Common myeloid progenitor, CD34-positive (primary cell): ENCODE results near the gene ASIC3.

ENCODE experiments used
- CTCF ChIA-PET: fragments of 350-600 bp; sonication (Branson Sonifier 250); formaldehyde crosslinking; loops from one replicate; lab custom pipeline; 2021; ENCODE audit warnings: antibody characterized with exemption; lab: Charles Lee
- POLR2A ChIA-PET: fragments of 350-600 bp; sonication (Branson Sonifier 250); formaldehyde crosslinking; loops from one replicate; lab custom pipeline; 2021; ENCODE audit warnings: antibody characterized with exemption; lab: Charles Lee
- DNase-seq, 3 donors: peaks; one replicate each; pipeline versions ENCODE4 v3.0.0 to v3.0.0-alpha.2; 2013
- H3K27ac ChIP-seq, 2 experiments: 1 replicate in 1 of 2; 2 replicates in 1 of 2; pipeline ENCODE4 v1.7.0; 2013; ENCODE audit warnings: inconsistent platforms in 2 of 2, low read length in 2 of 2, mild to moderate bottlenecking in 2 of 2, low read depth in 1 of 2, moderate library complexity in 1 of 2; ENCODE audit not compliant: severe bottlenecking in 2 of 2, insufficient read depth in 1 of 2, poor library complexity in 1 of 2
- H3K27me3 ChIP-seq, 5 experiments: replicated peaks in 2 of 5; 1 replicate in 3 of 5; 2 replicates in 2 of 5; pipeline versions ENCODE4 v1.6.1 to v1.7.0; 2013; ENCODE audit warnings: low read length in 4 of 5, mild to moderate bottlenecking in 2 of 5, moderate library complexity in 2 of 5, inconsistent platforms in 1 of 5; ENCODE audit not compliant: insufficient read depth in 5 of 5, control insufficient read depth in 4 of 5
- H3K36me3 ChIP-seq, 4 experiments: 1 replicate in 2 of 4; 2 replicates in 2 of 4; pipeline versions ENCODE4 v1.6.1 to v1.7.0; 2013; ENCODE audit warnings: low read length in 3 of 4, control low read depth in 1 of 4, mild to moderate bottlenecking in 1 of 4; ENCODE audit not compliant: control insufficient read depth in 4 of 4, insufficient read depth in 4 of 4
- H3K4me1 ChIP-seq, 4 experiments: 1 replicate in 3 of 4; 2 replicates in 1 of 4; pipeline versions ENCODE4 v1.6.1 to v1.7.1; 2013; ENCODE audit warnings: low read length in 3 of 4, mild to moderate bottlenecking in 3 of 4, control low read depth in 1 of 4, inconsistent platforms in 1 of 4, moderate library complexity in 1 of 4; ENCODE audit not compliant: control insufficient read depth in 4 of 4, insufficient read depth in 4 of 4; ENCODE audit errors: control extremely low read depth in 1 of 4
- H3K4me3 ChIP-seq, 7 experiments: 1 replicate in 4 of 7; 2 replicates in 3 of 7; pipeline versions ENCODE4 v1.5.1 to v1.7.0; 2013; ENCODE audit warnings: mild to moderate bottlenecking in 7 of 7, low read length in 6 of 7, moderate library complexity in 6 of 7, inconsistent platforms in 2 of 7, low read depth in 2 of 7, control low read depth in 1 of 7; ENCODE audit not compliant: insufficient read depth in 4 of 7, control insufficient read depth in 1 of 7; ENCODE audit errors: extremely low read depth in 1 of 7
- H3K9me3 ChIP-seq, 5 experiments: 1 replicate in 4 of 5; 2 replicates in 1 of 5; pipeline versions ENCODE4 v1.6.1 to v1.7.1; 2013; ENCODE audit warnings: low read length in 4 of 5, mild to moderate bottlenecking in 2 of 5, inconsistent platforms in 1 of 5, low read depth in 1 of 5, moderate library complexity in 1 of 5; ENCODE audit not compliant: control insufficient read depth in 4 of 5, insufficient read depth in 2 of 5; ENCODE audit errors: control extremely low read depth in 1 of 5
- WGBS: methylation state at CpG from one replicate; pipeline ENCODE4 v1.1.5; 2013; ENCODE audit not compliant: insufficient coverage; 5-methylcytosine and 5-hydroxymethylcytosine counted together

The ASIC3 gene

GRCh38 chr7:151059367-151060112 is 11.2 kb downstream of the ASIC3 start, which contains the start of gene SLC4A2:
TSS of gene SLC4A2 (plus strand) at chr7:151059589. CDS start at chr7:151061988, 2,399 bp downstream.
- H3K27me3 ChIP-seq = no peaks in the 10 kb centered on the region
- DNase-seq = peak; percentile 68 to 71 (median 71)
- CTCF ChIA-PET = interaction anchor here (1.0 to 7.2 kb wide), 6 partner anchors 16 to 52 kb away, joined by 3 to 64 read pairs (median 6); partner anchors contain the start of genes ABCB8 and TMUB1
- H3K9me3 ChIP-seq = no peaks in the 10 kb centered on the region
- POLR2A ChIA-PET = interaction anchor here (0.6 to 1.3 kb wide), 2 partner anchors 51 to 1274 kb away, joined by 3 read pairs; no protein-coding TSS in a partner anchor
- peak within 1 kb of the TSS; percentile 50 to 90 for H3K27ac ChIP-seq
- H3K36me3 ChIP-seq = peaks cover 0 to 19% (median 10%) of the 10 kb centered on the region in 4 experiments
- WGBS = 0% methylated on average over 57 of the region's 75 CpGs
- peak within 1 kb of the TSS; percentile 57 to 98 (median 82) for H3K4me3 ChIP-seq
- H3K4me1 ChIP-seq = peaks cover 5 to 44% (median 37%) of the 10 kb centered on the region in 4 experiments

- H3K27me3 ChIP-seq = no peaks in the 10 kb centered on the region
- H3K4me1 ChIP-seq = peaks cover 5 to 44% (median 37%) of the 10 kb centered on the region in 4 experiments
- CTCF ChIA-PET = interaction anchor here (0.8 to 7.2 kb wide), 7 partner anchors 16 to 51 kb away, joined by 3 to 64 read pairs (median 6); partner anchors contain the start of genes ABCB8 and TMUB1
- H3K36me3 ChIP-seq = peaks cover 0 to 24% (median 15%) of the 10 kb centered on the region in 4 experiments
- 3% methylated on average over 12 of the region's 17 CpGs for whole genome bisulfite sequencing
- H3K4me3 ChIP-seq = peak overlapping the region; percentile 57 to 98 (median 82)
- H3K27ac ChIP-seq = peak overlapping the region in 1 of 2 experiments; percentile 66
- no peaks in the 10 kb centered on the region for H3K9me3 ChIP-seq
- POLR2A ChIA-PET = interaction anchor here (1.3 kb wide), 1 partner anchor 50 kb away, joined by 3 read pairs; no protein-coding TSS in a partner anchor
- no peak for DNase-seq
These were observed 11.7 kb downstream of the ASIC3 start for GRCh38 chr7:151060113-151060415.

GRCh38 chr7:151060416-151061212 is 12.3 kb downstream of the ASIC3 start:
- peaks cover 0 to 30% (median 21%) of the 10 kb centered on the region in 4 experiments for H3K36me3 ChIP-seq
- H3K27ac ChIP-seq = peak overlapping the region in 1 of 2 experiments; percentile 66
- H3K27me3 ChIP-seq = no peaks in the 10 kb centered on the region
- H3K9me3 ChIP-seq = no peaks in the 10 kb centered on the region
- H3K4me1 ChIP-seq = peaks cover 5 to 44% (median 37%) of the 10 kb centered on the region in 4 experiments
- peak overlapping the region; percentile 57 to 98 (median 82) for H3K4me3 ChIP-seq
- ChIA-PET POLR2A (interaction anchor here (1.3 kb wide), 1 partner anchor 50 kb away, joined by 3 read pairs; no protein-coding TSS in a partner anchor), CTCF (interaction anchor here (0.8 to 7.2 kb wide), 11 partner anchors 10 to 52 kb away, joined by 3 to 64 read pairs (median 4); partner anchors contain the start of genes ABCB8 and TMUB1)
- peak in 2 of 3 donors; percentile 25 to 38 for DNase-seq
- WGBS = 27% methylated on average over 8 of the region's 21 CpGs

GRCh38 chr7:151061213-151062110 is 13.1 kb downstream of the ASIC3 start:
- CTCF ChIA-PET = interaction anchor here (0.8 to 7.2 kb wide), 8 partner anchors 10 to 51 kb away, joined by 3 to 64 read pairs (median 3); partner anchors contain the start of gene ABCB8
- no peaks in the 10 kb centered on the region for H3K27me3 ChIP-seq
- WGBS = 92% methylated on average over 30 of the region's 33 CpGs
- peaks cover 5 to 43% (median 37%) of the 10 kb centered on the region in 4 experiments for H3K4me1 ChIP-seq
- POLR2A ChIA-PET = interaction anchor here (1.3 kb wide), 1 partner anchor 49 kb away, joined by 3 read pairs; no protein-coding TSS in a partner anchor
- H3K4me3 ChIP-seq = peak overlapping the region in 1 of 7 experiments; percentile 81
- no peaks in the 10 kb centered on the region for H3K9me3 ChIP-seq
- peaks cover 0 to 38% (median 26%) of the 10 kb centered on the region in 4 experiments for H3K36me3 ChIP-seq
- DNase-seq = no peak
- peak overlapping the region in 1 of 2 experiments; percentile 66 for H3K27ac ChIP-seq

- ChIA-PET POLR2A (no interaction called here), CTCF (interaction anchor here (0.8 to 7.2 kb wide), 3 partner anchors 14 to 34 kb away, joined by 3 to 64 read pairs (median 5); partner anchors contain the start of gene ABCB8)
- no peaks in the 10 kb centered on the region for H3K27me3 ChIP-seq
- peaks cover 2 to 44% (median 32%) of the 10 kb centered on the region in 4 experiments for H3K36me3 ChIP-seq
- no peaks in the 10 kb centered on the region for H3K9me3 ChIP-seq
- H3K4me1 ChIP-seq = peaks cover 3 to 38% (median 31%) of the 10 kb centered on the region in 4 experiments
- peak overlapping the region in 1 of 2 experiments; percentile 66 for H3K27ac ChIP-seq
- no peak for DNase-seq
- H3K4me3 ChIP-seq = no peak overlapping the region
- 95% methylated on average over 9 of the region's 11 CpGs for WGBS
These were observed 13.7 kb downstream of the ASIC3 start for GRCh38 chr7:151062111-151062398.
